Ascending aorta (tissue), 2 donors: Measurements from ENCODE around the gene ANKRD63. TPM values are rescaled to one million over a fixed set of nuclear protein-coding genes. Genes with fewer than 3 reads are reported as not detected.

ENCODE experiments used
- DNase-seq, 2 donors: peaks; one replicate each; pipeline ENCODE4 v3.0.0-alpha.2; 2019; ENCODE audit warnings: low spot score in 2 of 2
- H3K27ac ChIP-seq, 2 donors: fragments of 200-600 bp; sonication (generic); one replicate each; pipeline ENCODE4 v1.5.1; 2016 to 2017; ENCODE audit warnings: mild to moderate bottlenecking in 1 of 2
- H3K27me3 ChIP-seq: fragments of 200-600 bp; sonication (generic); one replicate; pipeline ENCODE4 v1.5.1; 2017
- H3K36me3 ChIP-seq, 2 donors: fragments of 200-600 bp; sonication (generic); one replicate each; pipeline ENCODE4 v1.5.1; 2016
- H3K4me1 ChIP-seq, 2 donors: fragments of 200-600 bp; sonication (generic); one replicate each; pipeline ENCODE4 v1.5.1; 2016 to 2017; ENCODE audit warnings: mild to moderate bottlenecking in 1 of 2
- H3K4me3 ChIP-seq, 2 donors: fragments of 200-600 bp; sonication (generic); one replicate each; pipeline ENCODE4 v1.5.1; 2016 to 2017; ENCODE audit warnings: mild to moderate bottlenecking in 1 of 2
- H3K9me3 ChIP-seq, 2 donors: fragments of 200-600 bp; sonication (generic); one replicate each; pipeline ENCODE4 v1.5.1; 2016
- intact Hi-C: fragments of 100-400 bp; cut with DNase I; formaldehyde crosslinking; loops from one replicate; pipeline ENCODE4 v1.15.1; 2023
- total RNA-seq: library from RNA; depleted of rRNA; stranded (reverse); fragments of >200 nt; gene quantifications from one replicate; pipeline ENCODE4 v1.1.0, GENCODE V29; 2016
- TF ChIP-seq, protein P1 (sequence below), 3 experiments: fragments of 200-600 bp in 2 of 3; fragments of 450-650 bp in 1 of 3; sonication (generic) in 2 of 3; IDR thresholded peaks; one replicate each; pipeline ENCODE4 v1.5.1; 2016 to 2019; ENCODE audit warnings: antibody characterized with exemption in 3 of 3, mild to moderate bottlenecking in 1 of 3, moderate library complexity in 1 of 3

ANKRD63 gene
- total RNA-seq, 1 donor from 2014 or later: not detected

DNA sequence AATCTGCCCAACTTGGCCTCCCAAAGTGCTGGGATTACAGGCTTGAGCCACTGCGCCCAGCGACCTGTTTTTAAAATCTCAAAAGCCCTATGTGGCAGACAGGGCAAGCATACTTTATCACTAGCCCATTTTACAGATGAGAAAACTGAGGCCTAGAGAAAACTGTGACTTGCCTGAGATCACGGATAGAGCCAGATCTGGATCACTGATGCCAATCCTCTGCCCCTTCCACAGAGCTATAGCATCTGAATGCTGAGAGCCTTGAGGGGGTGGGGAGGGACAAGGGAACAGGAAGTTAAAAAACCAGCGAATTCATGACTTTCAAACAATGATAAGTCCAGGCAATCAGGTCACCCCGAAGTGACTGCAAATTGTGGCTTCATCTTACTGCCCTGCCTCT lies 7.3 kb downstream of the ANKRD63 start:
- no peak overlapping the region for H3K4me3 ChIP-seq
- intact Hi-C loops: no loop called here
- peaks cover 11% of the 10 kb centered on the region for H3K27me3 ChIP-seq
- no peaks in the 10 kb centered on the region for H3K9me3 ChIP-seq
- no peak overlapping the region for H3K27ac ChIP-seq
- TF ChIP-seq, protein P1, sequence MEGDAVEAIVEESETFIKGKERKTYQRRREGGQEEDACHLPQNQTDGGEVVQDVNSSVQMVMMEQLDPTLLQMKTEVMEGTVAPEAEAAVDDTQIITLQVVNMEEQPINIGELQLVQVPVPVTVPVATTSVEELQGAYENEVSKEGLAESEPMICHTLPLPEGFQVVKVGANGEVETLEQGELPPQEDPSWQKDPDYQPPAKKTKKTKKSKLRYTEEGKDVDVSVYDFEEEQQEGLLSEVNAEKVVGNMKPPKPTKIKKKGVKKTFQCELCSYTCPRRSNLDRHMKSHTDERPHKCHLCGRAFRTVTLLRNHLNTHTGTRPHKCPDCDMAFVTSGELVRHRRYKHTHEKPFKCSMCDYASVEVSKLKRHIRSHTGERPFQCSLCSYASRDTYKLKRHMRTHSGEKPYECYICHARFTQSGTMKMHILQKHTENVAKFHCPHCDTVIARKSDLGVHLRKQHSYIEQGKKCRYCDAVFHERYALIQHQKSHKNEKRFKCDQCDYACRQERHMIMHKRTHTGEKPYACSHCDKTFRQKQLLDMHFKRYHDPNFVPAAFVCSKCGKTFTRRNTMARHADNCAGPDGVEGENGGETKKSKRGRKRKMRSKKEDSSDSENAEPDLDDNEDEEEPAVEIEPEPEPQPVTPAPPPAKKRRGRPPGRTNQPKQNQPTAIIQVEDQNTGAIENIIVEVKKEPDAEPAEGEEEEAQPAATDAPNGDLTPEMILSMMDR (IDR thresholded peaks at IDR 0.05): no peak
- no peaks in the 10 kb centered on the region for H3K36me3 ChIP-seq
- H3K4me1 ChIP-seq: peaks cover 4 to 6% of the 10 kb centered on the region in 2 donors
- DNase-seq: no peak

DNA sequence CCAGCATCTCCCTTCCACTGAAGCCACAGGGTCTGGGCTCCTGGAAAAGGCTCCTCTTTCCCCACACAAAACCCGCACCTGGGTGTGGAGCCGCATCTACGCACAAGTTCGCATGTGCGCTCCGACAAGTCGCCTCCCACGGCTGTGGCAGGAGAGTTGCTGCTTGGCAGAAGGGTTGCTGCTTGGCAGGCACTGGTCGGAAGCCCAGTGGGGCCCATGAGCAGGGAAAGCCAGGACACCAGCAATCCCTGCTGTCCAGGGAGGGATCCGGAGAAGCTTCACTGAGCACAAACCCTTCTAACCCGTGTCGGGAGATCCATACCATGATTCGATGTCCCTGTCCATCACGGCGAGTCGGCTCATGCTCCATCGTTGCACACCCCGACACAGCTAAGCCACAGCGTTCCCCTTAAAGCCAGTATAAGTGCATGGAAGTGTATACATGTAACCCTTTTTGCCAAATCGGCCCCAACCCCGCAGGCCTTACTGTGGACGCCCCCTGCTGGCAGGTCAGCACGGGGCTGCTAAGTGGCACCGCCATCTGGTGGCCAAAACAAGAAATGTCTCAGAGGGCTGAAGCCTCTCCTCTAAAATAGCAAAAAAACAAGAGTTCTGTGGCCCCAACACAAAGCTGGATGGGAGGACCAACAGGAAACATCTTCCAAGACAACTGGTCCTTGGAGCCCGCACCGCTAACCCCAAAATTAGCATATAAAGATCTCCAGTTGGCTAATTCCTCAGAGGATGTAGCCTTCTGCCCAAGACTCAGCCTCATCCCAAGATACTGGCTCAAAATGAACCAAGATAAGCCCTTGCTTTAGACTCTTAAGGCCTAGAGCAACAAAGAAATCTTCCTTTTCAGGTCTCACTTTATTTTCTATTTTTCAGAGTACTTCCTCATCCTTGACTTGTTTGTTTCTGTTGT lies 8.3 kb downstream of the ANKRD63 start:
- no peaks in the 10 kb centered on the region for H3K36me3 ChIP-seq
- DNase-seq: peak; percentile 31 to 89

DNA sequence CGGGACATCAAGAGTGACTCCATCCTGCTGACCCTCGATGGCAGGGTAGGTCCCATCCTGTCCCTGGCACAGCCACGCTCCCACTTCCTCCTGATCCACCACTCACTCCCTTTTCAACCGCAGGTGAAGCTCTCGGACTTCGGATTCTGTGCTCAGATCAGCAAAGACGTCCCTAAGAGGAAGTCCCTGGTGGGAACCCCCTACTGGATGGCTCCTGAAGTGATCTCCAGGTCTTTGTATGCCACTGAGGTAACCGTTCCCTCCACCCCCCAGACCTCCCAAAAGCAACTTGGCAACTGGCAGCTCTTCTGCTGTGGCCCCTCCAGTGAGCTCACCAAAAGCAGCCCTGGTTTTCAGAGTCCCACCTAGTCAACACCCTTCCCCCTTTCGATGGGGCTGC lies 9.4 kb downstream of the ANKRD63 start:
- Histone ChIP-seq H3K27me3 (no peaks in the 10 kb centered on the region), H3K36me3 (no peaks in the 10 kb centered on the region), H3K9me3 (no peaks in the 10 kb centered on the region), H3K27ac (no peak overlapping the region), H3K4me1 (no peaks in the 10 kb centered on the region), H3K4me3 (no peak overlapping the region)
- TF ChIP-seq, protein P1 (IDR thresholded peaks at IDR 0.05): no peak
- intact Hi-C loops: no loop called here
- no peak for DNase-seq

More for the DNA sequence above, 8.3 kb downstream of the ANKRD63 start:
- Histone ChIP-seq H3K27me3 (peaks cover 2% of the 10 kb centered on the region), H3K4me3 (no peak overlapping the region), H3K9me3 (no peaks in the 10 kb centered on the region), H3K27ac (no peak overlapping the region), H3K4me1 (peaks cover 2% of the 10 kb centered on the region in 2 donors)
- TF ChIP-seq, protein P1 (IDR thresholded peaks at IDR 0.05): peak; percentile 100
- intact Hi-C loops: loop anchor here (1.0 kb wide), 2 partner anchors 57 to 229 kb away; no protein-coding TSS in a partner anchor

DNA sequence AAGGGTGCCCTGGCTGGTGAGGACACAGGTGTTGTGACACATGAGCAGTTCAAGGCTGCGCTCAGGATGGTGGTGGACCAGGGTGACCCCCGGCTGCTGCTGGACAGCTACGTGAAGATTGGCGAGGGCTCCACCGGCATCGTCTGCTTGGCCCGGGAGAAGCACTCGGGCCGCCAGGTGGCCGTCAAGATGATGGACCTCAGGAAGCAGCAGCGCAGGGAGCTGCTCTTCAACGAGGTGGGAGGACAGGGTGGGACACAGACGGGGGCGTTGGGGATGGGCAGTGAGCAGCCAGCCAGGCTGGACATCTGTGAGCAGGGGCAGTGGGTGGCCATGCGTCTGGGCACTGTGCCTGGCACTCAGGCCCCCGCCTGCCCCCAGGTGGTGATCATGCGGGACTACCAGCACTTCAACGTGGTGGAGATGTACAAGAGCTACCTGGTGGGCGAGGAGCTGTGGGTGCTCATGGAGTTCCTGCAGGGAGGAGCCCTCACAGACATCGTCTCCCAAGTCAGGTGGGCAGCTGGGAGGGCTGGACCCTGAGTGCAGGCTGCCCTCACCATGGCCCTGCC lies 10.3 kb downstream of the ANKRD63 start:
- intact Hi-C loops: no loop called here
- no peaks in the 10 kb centered on the region for H3K27me3 ChIP-seq
- TF ChIP-seq, protein P1 (IDR thresholded peaks at IDR 0.05): peak in 1 of 3 experiments; percentile 22
- DNase-seq: no peak
- H3K4me1 ChIP-seq: no peaks in the 10 kb centered on the region
- H3K4me3 ChIP-seq: no peak overlapping the region
- H3K9me3 ChIP-seq: no peaks in the 10 kb centered on the region
- no peak overlapping the region for H3K27ac ChIP-seq
- no peaks in the 10 kb centered on the region for H3K36me3 ChIP-seq

DNA sequence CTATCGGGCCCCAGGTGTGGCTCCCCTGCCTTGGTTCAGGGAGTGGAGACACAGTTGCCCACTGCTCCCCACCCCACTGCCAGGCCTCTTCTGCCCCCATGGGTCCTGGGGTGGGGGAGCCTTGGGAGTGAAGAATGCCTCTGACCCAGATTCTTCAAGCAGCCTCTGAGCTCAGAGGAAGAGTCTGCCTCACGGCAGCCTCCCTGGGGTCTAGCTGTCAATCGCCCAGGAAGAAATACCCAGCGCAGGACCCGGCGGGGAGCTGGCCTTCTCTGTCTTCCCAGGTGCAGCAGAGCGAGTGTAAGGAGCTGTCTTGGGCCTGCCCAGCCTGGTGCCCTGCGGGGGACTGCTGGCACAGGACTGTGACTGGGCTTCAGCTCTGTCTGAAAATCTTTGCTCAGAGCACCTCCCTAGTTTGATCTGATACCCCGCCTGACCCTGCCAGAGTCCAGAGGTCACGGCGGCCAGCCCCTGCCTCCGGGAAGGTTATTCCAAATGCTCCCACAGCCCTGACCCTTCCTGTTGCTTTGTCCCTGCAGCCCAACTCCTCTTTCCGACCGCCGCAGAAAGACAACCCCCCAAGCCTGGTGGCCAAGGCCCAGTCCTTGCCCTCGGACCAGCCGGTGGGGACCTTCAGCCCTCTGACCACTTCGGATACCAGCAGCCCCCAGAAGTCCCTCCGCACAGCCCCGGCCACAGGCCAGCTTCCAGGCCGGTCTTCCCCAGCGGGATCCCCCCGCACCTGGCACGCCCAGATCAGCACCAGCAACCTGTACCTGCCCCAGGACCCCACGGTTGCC lies 11.0 kb downstream of the ANKRD63 start:
- no peaks in the 10 kb centered on the region for H3K4me1 ChIP-seq
- no peaks in the 10 kb centered on the region for H3K36me3 ChIP-seq
- intact Hi-C loops: no loop called here
- DNase-seq: no peak
- no peaks in the 10 kb centered on the region for H3K27me3 ChIP-seq
- no peak overlapping the region for H3K4me3 ChIP-seq
- H3K9me3 ChIP-seq: no peaks in the 10 kb centered on the region
- no peak overlapping the region for H3K27ac ChIP-seq
- TF ChIP-seq, protein P1 (IDR thresholded peaks at IDR 0.05): no peak
